WTC11 (cell line): ENCODE results near the gene RTL1. TPM values are rescaled to one million over a fixed set of nuclear protein-coding genes. Genes with fewer than 3 reads are reported as not detected.

Source experiments
- ATAC-seq: fragments of 200-7000 bp; cut with Tn5 transposase; 2 replicates; pipeline ENCODE4 v1.10.0; 2021; ENCODE audit warnings: mild to moderate bottlenecking, moderate library complexity
- CTCF ChIA-PET: fragments of 300-600 bp; sonication (Branson Sonifier 250); formaldehyde crosslinking; loops from one replicate; lab custom pipeline; 2021; ENCODE audit warnings: antibody characterized with exemption; lab: Charles Lee
- POLR2A ChIA-PET: fragments of 350-600 bp; sonication (Branson Sonifier 250); formaldehyde crosslinking; loops from one replicate; lab custom pipeline; 2021; ENCODE audit warnings: antibody characterized with exemption; lab: Charles Lee
- DNase-seq: peaks from one replicate; pipeline ENCODE4 v3.0.0; 2021; ENCODE audit warnings: low spot score
- H3K27ac Mint-ChIP-seq: 2 replicates; pipeline ENCODE4 v1.8.0; 2021; ENCODE audit warnings: mixed read lengths
- H3K27me3 Mint-ChIP-seq: 2 replicates; pipeline ENCODE4 v1.8.0; 2021; ENCODE audit warnings: low read depth, mild to moderate bottlenecking, moderate library complexity, mixed read lengths
- H3K36me3 Mint-ChIP-seq: 2 replicates; pipeline ENCODE4 v1.8.0; 2021; ENCODE audit warnings: mixed read lengths
- H3K4me1 Mint-ChIP-seq: 2 replicates; pipeline ENCODE4 v1.8.0; 2022; ENCODE audit warnings: mixed read lengths
- H3K4me3 Mint-ChIP-seq: 2 replicates; pipeline ENCODE4 v1.8.0; 2021; ENCODE audit warnings: mild to moderate bottlenecking, moderate library complexity, mixed read lengths
- H3K9me3 Mint-ChIP-seq: 2 replicates; pipeline ENCODE4 v1.8.0; 2021; ENCODE audit warnings: mixed read lengths
- FOXP1 ChIP-seq: sonication (generic); formaldehyde crosslinking; IDR thresholded peaks from 2 replicates; pipeline ENCODE4 v1.8.0; 2022; ENCODE audit warnings: missing genetic modification reagents, mild to moderate bottlenecking, moderate library complexity, borderline replicate concordance
- FOXP4 ChIP-seq: sonication (generic); formaldehyde crosslinking; IDR thresholded peaks from 2 replicates; pipeline ENCODE4 v1.8.0; 2022; ENCODE audit warnings: mild to moderate bottlenecking, missing genetic modification reagents
- GTF2I ChIP-seq: fragments of 250-450 bp; sonication (Bioruptor Pico); conservative IDR thresholded peaks from 2 replicates; pipeline ENCODE4 v1.4.0; 2021; ENCODE audit warnings: mild to moderate bottlenecking
- IRF1 ChIP-seq: sonication (generic); formaldehyde crosslinking; IDR thresholded peaks from 2 replicates; pipeline ENCODE4 v1.8.0; 2023; ENCODE audit warnings: missing genetic modification reagents
- IRF2 ChIP-seq: sonication (generic); formaldehyde crosslinking; IDR thresholded peaks from 2 replicates; pipeline ENCODE4 v1.8.0; 2022; ENCODE audit warnings: low read depth, missing genetic modification reagents, borderline replicate concordance
- JAZF1 ChIP-seq: fragments of 250-450 bp; sonication (Bioruptor Pico); IDR thresholded peaks from 2 replicates; pipeline ENCODE4 v1.9.0; 2021; ENCODE audit warnings: moderate library complexity, mild to moderate bottlenecking, inconsistent platforms
- JUN ChIP-seq: sonication (generic); formaldehyde crosslinking; IDR thresholded peaks from 2 replicates; pipeline ENCODE4 v1.8.0; 2023; ENCODE audit warnings: mild to moderate bottlenecking, missing genetic modification reagents
- MXD4 ChIP-seq: fragments of 250-450 bp; sonication (Bioruptor Pico); IDR thresholded peaks from 2 replicates; pipeline ENCODE4 v1.8.0; 2021; ENCODE audit warnings: mild to moderate bottlenecking, moderate library complexity, borderline replicate concordance
- MYBL2 ChIP-seq: sonication (generic); formaldehyde crosslinking; IDR thresholded peaks from 2 replicates; pipeline ENCODE4 v1.8.1; 2023; ENCODE audit warnings: mild to moderate bottlenecking, moderate library complexity, missing genetic modification reagents
- NFE2L1 ChIP-seq: sonication (generic); formaldehyde crosslinking; IDR thresholded peaks from 2 replicates; pipeline ENCODE4 v1.8.1; 2023; ENCODE audit warnings: missing genetic modification reagents
- NR1H2 ChIP-seq: sonication (generic); formaldehyde crosslinking; IDR thresholded peaks from 2 replicates; pipeline ENCODE4 v1.9.0; 2021; ENCODE audit warnings: mild to moderate bottlenecking, moderate library complexity, missing genetic modification reagents
- RELA ChIP-seq: sonication (generic); formaldehyde crosslinking; IDR thresholded peaks from 2 replicates; pipeline ENCODE4 v1.8.1; 2022; ENCODE audit warnings: missing genetic modification reagents, mild to moderate bottlenecking, borderline replicate concordance
- RORB ChIP-seq: fragments of 250-450 bp; sonication (Bioruptor Pico); IDR thresholded peaks from 2 replicates; pipeline ENCODE4 v1.9.0; 2021; ENCODE audit warnings: mild to moderate bottlenecking
- SMAD3 ChIP-seq: sonication (generic); formaldehyde crosslinking; IDR thresholded peaks from 2 replicates; pipeline ENCODE4 v1.8.0; 2022; ENCODE audit warnings: missing genetic modification reagents, mild to moderate bottlenecking, borderline replicate concordance
- TCF7 ChIP-seq: sonication (generic); formaldehyde crosslinking; IDR thresholded peaks from 2 replicates; pipeline ENCODE4 v1.8.0; 2022; ENCODE audit warnings: mild to moderate bottlenecking, low read depth, missing genetic modification reagents, moderate library complexity
- ZNF232 ChIP-seq: sonication (generic); formaldehyde crosslinking; IDR thresholded peaks from 2 replicates; pipeline ENCODE4 v1.8.0; 2022; ENCODE audit warnings: mild to moderate bottlenecking, missing genetic modification reagents
- ZNF263 ChIP-seq: sonication (generic); formaldehyde crosslinking; IDR thresholded peaks from 2 replicates; pipeline ENCODE4 v1.8.1; 2022; ENCODE audit warnings: low read depth, mild to moderate bottlenecking, moderate library complexity, missing genetic modification reagents
- ZNF281 ChIP-seq: sonication (generic); formaldehyde crosslinking; IDR thresholded peaks from 2 replicates; pipeline ENCODE4 v1.8.0; 2023; ENCODE audit warnings: mild to moderate bottlenecking, missing genetic modification reagents
- ZNF512 ChIP-seq: sonication (generic); formaldehyde crosslinking; IDR thresholded peaks from 2 replicates; pipeline ENCODE4 v1.8.1; 2022; ENCODE audit warnings: missing genetic modification reagents, borderline replicate concordance
- ZNF671 ChIP-seq: fragments of 250-450 bp; sonication (Bioruptor Pico); IDR thresholded peaks from 2 replicates; pipeline ENCODE4 v1.8.0; 2021; ENCODE audit warnings: mild to moderate bottlenecking
- total RNA-seq: library from RNA; stranded (reverse); gene quantifications from 3 replicates; pipeline ENCODE4 v1.2.3, GENCODE V29; 2021
- TF ChIP-seq, protein P1 (sequence below): sonication (generic); formaldehyde crosslinking; IDR thresholded peaks from 2 replicates; pipeline ENCODE4 v1.8.1; 2022; ENCODE audit warnings: mild to moderate bottlenecking, moderate library complexity, missing genetic modification reagents
- TF ChIP-seq, protein P2 (sequence below): sonication (generic); formaldehyde crosslinking; IDR thresholded peaks from 2 replicates; pipeline ENCODE4 v1.8.1; 2023; ENCODE audit warnings: mild to moderate bottlenecking, missing genetic modification reagents, borderline replicate concordance

RTL1 gene
- total RNA-seq, 1 experiment from 2014 or later, result 0.07 TPM

GRCh38 chr14:100844421-100844820 lies 59.1 kb downstream of the RTL1 start (continued):
- no peak for TF ChIP-seq ZNF281 (CRISPR knock-in tag)
- no peak for TF ChIP-seq SMAD3 (CRISPR knock-in tag)
- TF ChIP-seq, protein P1, sequence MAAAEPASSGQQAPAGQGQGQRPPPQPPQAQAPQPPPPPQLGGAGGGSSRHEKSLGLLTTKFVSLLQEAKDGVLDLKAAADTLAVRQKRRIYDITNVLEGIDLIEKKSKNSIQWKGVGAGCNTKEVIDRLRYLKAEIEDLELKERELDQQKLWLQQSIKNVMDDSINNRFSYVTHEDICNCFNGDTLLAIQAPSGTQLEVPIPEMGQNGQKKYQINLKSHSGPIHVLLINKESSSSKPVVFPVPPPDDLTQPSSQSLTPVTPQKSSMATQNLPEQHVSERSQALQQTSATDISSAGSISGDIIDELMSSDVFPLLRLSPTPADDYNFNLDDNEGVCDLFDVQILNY (CRISPR knock-in tag), result no peak

- Mint-ChIP-seq H3K9me3 (no peaks in the 10 kb centered on the region), H3K4me3 (no peak overlapping the region), H3K27me3 (0 out of 2 replicates have a peak, but pooled peaks cover 5% of the 10 kb centered on the region), H3K36me3 (peaks cover 7% of the 10 kb centered on the region), H3K27ac (0 out of 2 replicates have a peak overlapping the region, but pooled peaks have one; percentile 55), H3K4me1 (peaks cover 28% of the 10 kb centered on the region)
- DNase-seq (no peak), ATAC-seq (no peak)
- ChIA-PET CTCF (no interaction called here), POLR2A (no interaction called here)
- no peak for TF ChIP-seq GTF2I
- TF ChIP-seq ZNF263 (CRISPR knock-in tag), result no peak
- no peak for TF ChIP-seq JUN (CRISPR knock-in tag)
- TF ChIP-seq JAZF1 (CRISPR knock-in tag), result no peak
- TF ChIP-seq ZNF671, result no peak
- TF ChIP-seq NFE2L1 (CRISPR knock-in tag), result no peak
- TF ChIP-seq ZNF512 (CRISPR knock-in tag), result no peak
- no peak for TF ChIP-seq MYBL2 (CRISPR knock-in tag)
- no peak for TF ChIP-seq MXD4
- no peak for TF ChIP-seq IRF1 (CRISPR knock-in tag)
- no peak for TF ChIP-seq ZNF232 (CRISPR knock-in tag)
- TF ChIP-seq NR1H2, result no peak
- TF ChIP-seq IRF2 (CRISPR knock-in tag), result no peak
- TF ChIP-seq, protein P2, sequence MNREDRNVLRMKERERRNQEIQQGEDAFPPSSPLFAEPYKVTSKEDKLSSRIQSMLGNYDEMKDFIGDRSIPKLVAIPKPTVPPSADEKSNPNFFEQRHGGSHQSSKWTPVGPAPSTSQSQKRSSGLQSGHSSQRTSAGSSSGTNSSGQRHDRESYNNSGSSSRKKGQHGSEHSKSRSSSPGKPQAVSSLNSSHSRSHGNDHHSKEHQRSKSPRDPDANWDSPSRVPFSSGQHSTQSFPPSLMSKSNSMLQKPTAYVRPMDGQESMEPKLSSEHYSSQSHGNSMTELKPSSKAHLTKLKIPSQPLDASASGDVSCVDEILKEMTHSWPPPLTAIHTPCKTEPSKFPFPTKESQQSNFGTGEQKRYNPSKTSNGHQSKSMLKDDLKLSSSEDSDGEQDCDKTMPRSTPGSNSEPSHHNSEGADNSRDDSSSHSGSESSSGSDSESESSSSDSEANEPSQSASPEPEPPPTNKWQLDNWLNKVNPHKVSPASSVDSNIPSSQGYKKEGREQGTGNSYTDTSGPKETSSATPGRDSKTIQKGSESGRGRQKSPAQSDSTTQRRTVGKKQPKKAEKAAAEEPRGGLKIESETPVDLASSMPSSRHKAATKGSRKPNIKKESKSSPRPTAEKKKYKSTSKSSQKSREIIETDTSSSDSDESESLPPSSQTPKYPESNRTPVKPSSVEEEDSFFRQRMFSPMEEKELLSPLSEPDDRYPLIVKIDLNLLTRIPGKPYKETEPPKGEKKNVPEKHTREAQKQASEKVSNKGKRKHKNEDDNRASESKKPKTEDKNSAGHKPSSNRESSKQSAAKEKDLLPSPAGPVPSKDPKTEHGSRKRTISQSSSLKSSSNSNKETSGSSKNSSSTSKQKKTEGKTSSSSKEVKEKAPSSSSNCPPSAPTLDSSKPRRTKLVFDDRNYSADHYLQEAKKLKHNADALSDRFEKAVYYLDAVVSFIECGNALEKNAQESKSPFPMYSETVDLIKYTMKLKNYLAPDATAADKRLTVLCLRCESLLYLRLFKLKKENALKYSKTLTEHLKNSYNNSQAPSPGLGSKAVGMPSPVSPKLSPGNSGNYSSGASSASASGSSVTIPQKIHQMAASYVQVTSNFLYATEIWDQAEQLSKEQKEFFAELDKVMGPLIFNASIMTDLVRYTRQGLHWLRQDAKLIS, result no peak
- TF ChIP-seq RELA, result no peak
- no peak for TF ChIP-seq RORB (CRISPR knock-in tag)
- no peak for TF ChIP-seq FOXP4 (CRISPR knock-in tag)
- no peak for TF ChIP-seq FOXP1
- no peak for TF ChIP-seq TCF7 (CRISPR knock-in tag)
Measured at GRCh38 chr14:100844082-100844408, 59.5 kb downstream of the RTL1 start.
